LNCaP clone FGC (cell line): ENCODE results near the gene COL4A6.

ENCODE experiments used
- DNase-seq: peaks from one replicate; pipeline ENCODE4 v3.0.0-alpha.2; 2011; ENCODE audit warnings: low read depth
- H3K4me3 ChIP-seq: 2 replicates; pipeline ENCODE4 v1.5.1; 2011; ENCODE audit warnings: mild to moderate bottlenecking, low read depth, low read length, control low read depth
- TF ChIP-seq, protein P1 (sequence below): IDR thresholded peaks from 2 replicates; pipeline ENCODE4 v1.5.1; 2012; ENCODE audit warnings: mild to moderate bottlenecking; ENCODE audit not compliant: control insufficient read depth, insufficient read depth; ENCODE audit errors: extremely low read depth

Gene COL4A6

GRCh38 chrX:108435261-108435660 lies 3.0 kb downstream of the COL4A6 start:
- TF ChIP-seq, protein P1, sequence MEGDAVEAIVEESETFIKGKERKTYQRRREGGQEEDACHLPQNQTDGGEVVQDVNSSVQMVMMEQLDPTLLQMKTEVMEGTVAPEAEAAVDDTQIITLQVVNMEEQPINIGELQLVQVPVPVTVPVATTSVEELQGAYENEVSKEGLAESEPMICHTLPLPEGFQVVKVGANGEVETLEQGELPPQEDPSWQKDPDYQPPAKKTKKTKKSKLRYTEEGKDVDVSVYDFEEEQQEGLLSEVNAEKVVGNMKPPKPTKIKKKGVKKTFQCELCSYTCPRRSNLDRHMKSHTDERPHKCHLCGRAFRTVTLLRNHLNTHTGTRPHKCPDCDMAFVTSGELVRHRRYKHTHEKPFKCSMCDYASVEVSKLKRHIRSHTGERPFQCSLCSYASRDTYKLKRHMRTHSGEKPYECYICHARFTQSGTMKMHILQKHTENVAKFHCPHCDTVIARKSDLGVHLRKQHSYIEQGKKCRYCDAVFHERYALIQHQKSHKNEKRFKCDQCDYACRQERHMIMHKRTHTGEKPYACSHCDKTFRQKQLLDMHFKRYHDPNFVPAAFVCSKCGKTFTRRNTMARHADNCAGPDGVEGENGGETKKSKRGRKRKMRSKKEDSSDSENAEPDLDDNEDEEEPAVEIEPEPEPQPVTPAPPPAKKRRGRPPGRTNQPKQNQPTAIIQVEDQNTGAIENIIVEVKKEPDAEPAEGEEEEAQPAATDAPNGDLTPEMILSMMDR, result no peak
- no peak overlapping the region for H3K4me3 ChIP-seq
- no peak for DNase-seq

GRCh38 chrX:108426262-108426661 lies 12.0 kb downstream of the COL4A6 start:
- TF ChIP-seq, protein P1, result no peak
- no peak for DNase-seq
- H3K4me3 ChIP-seq, result no peak overlapping the region

DNA sequence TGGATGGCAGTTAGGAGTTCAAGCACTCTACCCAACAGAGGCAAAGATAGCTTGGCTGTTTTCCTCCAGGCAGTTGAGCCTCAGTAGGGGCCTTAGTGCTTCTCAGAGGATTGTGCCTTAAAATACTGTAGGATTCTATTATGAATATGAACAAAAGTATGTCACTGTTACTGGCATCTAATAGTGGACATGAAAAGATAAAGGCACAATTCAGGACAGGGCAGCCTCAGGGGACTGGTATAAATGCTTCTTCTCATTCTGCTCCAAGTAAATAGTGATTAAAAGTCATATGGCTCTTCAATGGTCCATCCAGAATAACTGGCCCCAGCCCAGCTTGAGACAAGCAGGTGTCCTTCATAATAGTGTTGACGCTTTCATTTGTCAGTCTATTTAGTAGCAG lies 17.7 kb downstream of the COL4A6 start:
- DNase-seq, result no peak
- no peak overlapping the region for H3K4me3 ChIP-seq
- TF ChIP-seq, protein P1, result no peak

DNA sequence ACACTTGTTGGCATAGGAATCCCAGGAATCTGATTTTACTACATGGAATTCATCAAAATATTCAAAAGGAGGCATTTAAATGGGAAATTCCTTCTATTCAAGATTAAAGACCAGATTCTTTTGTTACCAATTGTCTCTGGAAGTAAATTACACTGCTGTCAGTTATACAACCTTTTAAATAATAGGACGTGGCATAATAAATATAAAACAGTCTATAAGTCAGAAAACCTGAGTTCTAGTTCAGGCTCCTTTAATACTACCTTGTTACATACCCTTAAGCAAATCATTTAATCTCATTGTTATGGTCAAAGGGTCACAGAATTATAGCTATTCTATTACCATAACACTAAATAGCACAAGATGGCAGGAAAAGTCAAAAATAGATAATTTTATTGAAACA lies 18.8 kb downstream of the COL4A6 start:
- no peak overlapping the region for H3K4me3 ChIP-seq
- no peak for DNase-seq
- TF ChIP-seq, protein P1, result no peak

DNA sequence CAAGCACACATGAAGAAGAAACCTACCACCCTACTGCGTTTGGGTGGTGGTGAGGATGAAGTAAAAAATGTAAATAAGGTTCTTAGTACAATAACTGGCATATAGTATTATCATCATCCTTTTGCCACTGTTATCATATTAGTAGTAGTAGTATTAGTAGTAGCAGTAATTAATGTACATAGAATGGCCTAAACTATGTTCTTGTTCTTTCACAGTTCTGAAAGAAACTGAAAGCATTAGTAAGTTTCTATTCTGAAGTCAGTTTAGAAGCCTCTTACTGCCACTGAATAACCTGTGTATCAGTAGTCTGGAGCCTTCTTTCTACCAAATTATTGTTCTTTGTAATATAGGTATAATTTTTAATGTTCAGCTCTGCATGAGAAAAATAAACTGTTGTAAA lies 21.0 kb downstream of the COL4A6 start:
- no peak overlapping the region for H3K4me3 ChIP-seq
- no peak for DNase-seq
- TF ChIP-seq, protein P1, result no peak

DNA sequence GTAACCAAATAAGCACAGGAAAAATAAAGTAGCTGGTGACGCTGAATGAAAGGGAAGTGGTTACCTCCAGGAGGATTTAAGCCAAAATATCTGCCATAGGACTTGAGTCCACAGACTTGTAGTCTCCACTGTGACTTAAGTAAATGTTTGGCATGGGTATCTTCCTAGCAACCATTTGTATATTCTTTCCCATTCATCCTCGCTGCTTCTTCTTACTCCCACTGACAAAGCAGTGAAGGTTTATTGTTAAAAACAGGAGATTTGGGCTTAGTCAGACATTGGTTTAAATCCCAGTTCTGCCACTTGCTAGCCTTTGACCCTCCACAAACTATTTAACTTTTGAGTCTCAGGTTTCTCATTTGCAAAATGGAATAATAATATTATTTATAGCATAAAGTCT lies 22.3 kb downstream of the COL4A6 start:
- H3K4me3 ChIP-seq, result no peak overlapping the region
- DNase-seq, result peak; percentile 33
- TF ChIP-seq, protein P1, result no peak

DNA sequence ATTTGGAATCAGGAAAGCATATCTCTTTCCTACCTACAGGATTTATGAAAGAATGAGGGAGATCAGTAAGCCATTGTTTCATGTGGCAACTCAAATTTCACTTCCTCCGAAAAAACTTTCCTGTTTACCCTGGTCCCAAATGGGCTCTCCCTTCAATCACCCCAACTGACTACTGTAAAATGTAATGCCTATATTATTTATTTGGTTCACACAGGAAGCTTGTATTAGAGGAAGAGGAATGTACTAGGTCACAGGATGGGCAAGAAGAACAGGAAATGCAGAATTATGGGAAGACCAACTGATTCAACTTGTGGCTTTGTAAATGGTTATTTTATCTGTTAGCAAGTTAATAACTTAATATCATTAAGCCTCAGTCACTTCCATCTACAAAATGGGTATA lies 23.1 kb downstream of the COL4A6 start:
- no peak overlapping the region for H3K4me3 ChIP-seq
- TF ChIP-seq, protein P1, result no peak
- DNase-seq, result no peak
